Adrenal gland (tissue), 12 donors: ENCODE results near the gene TANC1. TPM values are rescaled to one million over a fixed set of nuclear protein-coding genes. Genes with fewer than 3 reads are reported as not detected.

Experiments used
- DNase-seq, 7 donors: peaks; one replicate each; pipeline ENCODE4 v3.0.0-alpha.2; 2019 to 2020
- H3K27ac ChIP-seq, 5 donors: fragments of 200-600 bp; sonication (generic) in 4 of 5; 1 replicate in 3 of 5; 2 replicates in 2 of 5; pipeline versions ENCODE4 v1.5.1 to v1.8.0; 2016 to 2020; ENCODE audit warnings: mild to moderate bottlenecking in 1 of 5
- H3K27me3 ChIP-seq: fragments of 200-600 bp; 2 replicates; pipeline ENCODE4 v1.8.0; 2021
- H3K36me3 ChIP-seq, 2 donors: fragments of 200-600 bp; replicated peaks in 1 of 2; 1 replicate in 1 of 2; 2 replicates in 1 of 2; pipeline versions ENCODE4 v1.5.1 to v1.8.0; 2018 to 2022
- H3K4me1 ChIP-seq, 2 donors: fragments of 200-600 bp; replicated peaks in 1 of 2; 1 replicate in 1 of 2; 2 replicates in 1 of 2; pipeline versions ENCODE4 v1.5.1 to v1.8.0; 2018 to 2021
- H3K4me3 ChIP-seq, 4 donors: fragments of 200-600 bp; sonication (generic) in 3 of 4; one replicate each; pipeline ENCODE4 v1.5.1; 2016 to 2018
- H3K9me3 ChIP-seq, 3 donors: fragments of 200-600 bp; sonication (generic) in 1 of 3; replicated peaks in 1 of 3; 1 replicate in 2 of 3; 2 replicates in 1 of 3; pipeline versions ENCODE4 v1.5.1 to v1.8.0; 2016 to 2021
- CTCF ChIP-seq, 6 experiments: fragments of 450-650 bp in 4 of 6; fragments of 200-600 bp in 2 of 6; sonication (generic) in 1 of 6; IDR thresholded peaks; 1 replicate in 5 of 6; 2 replicates in 1 of 6; pipeline versions ENCODE4 v1.5.1 to v1.8.0; 2016 to 2021; ENCODE audit warnings: antibody characterized with exemption in 6 of 6, mild to moderate bottlenecking in 2 of 6, moderate library complexity in 1 of 6
- POLR2A ChIP-seq, 2 donors: fragments of 450-650 bp; IDR thresholded peaks; one replicate each; pipeline ENCODE4 v1.6.1; 2017; ENCODE audit warnings: antibody characterized with exemption in 2 of 2, mild to moderate bottlenecking in 2 of 2, moderate library complexity in 1 of 2
- WGBS, 4 donors: extraction: QIAGEN DNeasy Blood & Tissue Kit in 2 of 4; methylation state at CpG; one replicate each; pipeline versions ENCODE4 v1.1.5 to v1.1.7; 2013 to 2017; 5-methylcytosine and 5-hydroxymethylcytosine counted together
- intact Hi-C, 2 donors: fragments of 100-400 bp; cut with DNase I; formaldehyde crosslinking; loops; one replicate each; pipeline versions ENCODE4 v1.14.1 to v1.15.0; 2022 to 2023
- polyA plus RNA-seq, 3 donors: library from polyadenylated mRNA; stranded (reverse); fragments of 200-250 nt in 2 of 3; fragments of 350-450 nt in 1 of 3; fragmentation: Illumina TruSeq in 1 of 3; extraction: RNeasy Lipid Tissue Mini Kit (QIAGEN cat#74804) in 1 of 3; gene quantifications; one replicate each; pipeline ENCODE4 v1.2.3, GENCODE V29; 2013 to 2014
- total RNA-seq, 9 donors: library from RNA; depleted of rRNA in 4 of 9; stranded (reverse); fragments of >200 nt in 4 of 9; fragments of 120-200 nt in 1 of 9; fragmentation: NEBNext Ultra II Directional in 1 of 9; extraction: Animal tissue kit (Norgen Biotek cat#: 25700) in 1 of 9; gene quantifications; one replicate each; pipeline versions ENCODE4 v1.1.0 to v1.2.4, GENCODE V29; 2013 to 2023
- donor health status: healthy with polysubstance abuse.
- donor health status: Bipolar disorder and iron deficiency.
- donor health status: DM: yes; HTN: yes; CAD: no.
- donor health status: DM: no; HTN: no; CAD: no.
- donor health status: DM: no; HTN: no; CAD: no.
- donor health status: DM: yes; HTN: yes; CAD: no.

TANC1 gene
- total and polyA plus RNA-seq, 12 donors = 14.1 to 53.3 (median 24.8) TPM

GRCh38 chr2:159090514-159091201 is 122.2 kb downstream of the TANC1 start:
- WGBS, 4 donors = 56 to 67% (median 65%) methylated on average over 9 to 11 of the region's 11 CpGs
- H3K9me3 ChIP-seq = no peaks in the 10 kb centered on the region
- H3K27me3 ChIP-seq = no peaks in the 10 kb centered on the region
- DNase-seq = no peak
- H3K27ac ChIP-seq = peak overlapping the region in 3 of 5 donors; percentile 2 to 56 (median 42)
- H3K36me3 ChIP-seq = no peaks in the 10 kb centered on the region
- peaks cover 19 to 67% of the 10 kb centered on the region in 2 donors for H3K4me1 ChIP-seq
- intact Hi-C loops = loop anchor here in 1 of 2 donors (10.0 kb wide), 1 partner anchor 46 kb away; no protein-coding TSS in a partner anchor
- TF ChIP-seq CTCF (IDR thresholded peaks at IDR 0.05) = no peak
- TF ChIP-seq POLR2A (IDR thresholded peaks at IDR 0.05) = no peak
- H3K4me3 ChIP-seq = no peak overlapping the region

GRCh38 chr2:159091381-159091780 is 122.9 kb downstream of the TANC1 start:
- Histone ChIP-seq H3K4me3 (no peak overlapping the region), H3K4me1 (peaks cover 19 to 59% of the 10 kb centered on the region in 2 donors), H3K27ac (peak overlapping the region in 3 of 5 donors; percentile 2 to 45 (median 42)), H3K27me3 (no peaks in the 10 kb centered on the region), H3K9me3 (no peaks in the 10 kb centered on the region), H3K36me3 (no peaks in the 10 kb centered on the region)
- TF ChIP-seq POLR2A (IDR thresholded peaks at IDR 0.05) (no peak), CTCF (IDR thresholded peaks at IDR 0.05) (no peak)
- intact Hi-C loops = loop anchor here in 1 of 2 donors (10.0 kb wide), 1 partner anchor 47 kb away; no protein-coding TSS in a partner anchor
- no peak for DNase-seq
- WGBS, 4 donors = 11 to 30% (median 22%) methylated on average over 2 of the region's 2 CpGs

- no peak for TF ChIP-seq CTCF (IDR thresholded peaks at IDR 0.05)
- TF ChIP-seq POLR2A (IDR thresholded peaks at IDR 0.05) = no peak
- Histone ChIP-seq H3K27ac (peak overlapping the region in 3 of 5 donors; percentile 2 to 38 (median 7)), H3K4me1 (peaks cover 19 to 54% of the 10 kb centered on the region in 2 donors), H3K4me3 (no peak overlapping the region), H3K9me3 (no peaks in the 10 kb centered on the region), H3K36me3 (no peaks in the 10 kb centered on the region), H3K27me3 (no peaks in the 10 kb centered on the region)
- no peak for DNase-seq
- intact Hi-C loops = loop anchor here in 1 of 2 donors (10.0 kb wide), 1 partner anchor 47 kb away; no protein-coding TSS in a partner anchor
- WGBS, 4 donors = 27 to 51% (median 44%) methylated on average over 4 of the region's 4 CpGs
These were observed 123.5 kb downstream of the TANC1 start for GRCh38 chr2:159091976-159092375.

GRCh38 chr2:159093497-159093896 is 125.1 kb downstream of the TANC1 start:
- intact Hi-C loops = loop anchor here in 1 of 2 donors (10.0 kb wide), 1 partner anchor 49 kb away; no protein-coding TSS in a partner anchor
- TF ChIP-seq CTCF (IDR thresholded peaks at IDR 0.05) = no peak
- TF ChIP-seq POLR2A (IDR thresholded peaks at IDR 0.05) = no peak
- Histone ChIP-seq H3K4me1 (peaks cover 19 to 57% of the 10 kb centered on the region in 2 donors), H3K9me3 (no peaks in the 10 kb centered on the region), H3K36me3 (no peaks in the 10 kb centered on the region), H3K27me3 (no peaks in the 10 kb centered on the region), H3K4me3 (no peak overlapping the region), H3K27ac (peak overlapping the region in 2 of 5 donors; percentile 27 to 44)
- WGBS, 4 donors = 17 to 36% (median 27%) methylated on average over 2 of the region's 2 CpGs
- no peak for DNase-seq
